ENCODE data around the gene TMCC1.
"Not testable (repeated sequence)": the region's sequence is repeated elsewhere in the genome, so short reads cannot be mapped to it uniquely, and the experiment has no call there.

Gene TMCC1

GRCh38 chr3:129893581-129894070, at the start of gene TMCC1:
TMCC1 (minus strand) TSS chr3:129893711.
- in situ Hi-C loops (cut with MboI; ENCODE audit: low sequenced_read_pairs) = no loop called here

- in situ Hi-C loops (cut with MboI; ENCODE audit: low sequenced_read_pairs) = loop anchor here (10.0 kb wide), 2 partner anchors 62 to 152 kb away; no protein-coding TSS in a partner anchor
Observed at GRCh38 chr3:129943020-129943419, 49.5 kb upstream of the TMCC1 start.

GRCh38 chr3:129942296-129942695, 48.8 kb upstream of the TMCC1 start:
- in situ Hi-C loops (cut with MboI; ENCODE audit: low sequenced_read_pairs) = loop anchor here (10.0 kb wide), 2 partner anchors 63 to 153 kb away; no protein-coding TSS in a partner anchor

- in situ Hi-C loops (cut with MboI; ENCODE audit: low sequenced_read_pairs) = loop anchor here (10.0 kb wide), 2 partner anchors 65 to 155 kb away; no protein-coding TSS in a partner anchor
Observed at GRCh38 chr3:129940086-129940485, 46.6 kb upstream of the TMCC1 start.

GRCh38 chr3:129938140-129938930, 44.8 kb upstream of the TMCC1 start:
- in situ Hi-C loops (cut with MboI; ENCODE audit: low sequenced_read_pairs) = loop anchor here (10.0 kb wide), 1 partner anchor 284 kb away; no protein-coding TSS in a partner anchor

- in situ Hi-C loops (cut with MboI; ENCODE audit: low sequenced_read_pairs) = loop anchor here (10.0 kb wide), 1 partner anchor 283 kb away; no protein-coding TSS in a partner anchor
Observed at GRCh38 chr3:129937717-129938116, 44.2 kb upstream of the TMCC1 start.

- in situ Hi-C loops (cut with MboI; ENCODE audit: low sequenced_read_pairs) = loop anchor here (10.0 kb wide), 1 partner anchor 282 kb away; no protein-coding TSS in a partner anchor
Observed at GRCh38 chr3:129936757-129937156, 43.2 kb upstream of the TMCC1 start.

- in situ Hi-C loops (cut with MboI; ENCODE audit: low sequenced_read_pairs) = loop anchor here (10.0 kb wide), 1 partner anchor 280 kb away; no protein-coding TSS in a partner anchor
Observed at GRCh38 chr3:129934234-129935123, 41.0 kb upstream of the TMCC1 start.

GRCh38 chr3:129933471-129933870, 40.0 kb upstream of the TMCC1 start:
- in situ Hi-C loops (cut with MboI; ENCODE audit: low sequenced_read_pairs) = loop anchor here (10.0 kb wide), 1 partner anchor 279 kb away; no protein-coding TSS in a partner anchor

- in situ Hi-C loops (cut with MboI; ENCODE audit: low sequenced_read_pairs) = no loop called here
Observed at GRCh38 chr3:129929383-129929782, 35.9 kb upstream of the TMCC1 start.

GRCh38 chr3:129927072-129927471, 33.6 kb upstream of the TMCC1 start:
- in situ Hi-C loops (cut with MboI; ENCODE audit: low sequenced_read_pairs) = no loop called here

GRCh38 chr3:129919806-129920205, 26.3 kb upstream of the TMCC1 start:
- in situ Hi-C loops (cut with MboI; ENCODE audit: low sequenced_read_pairs) = no loop called here

GRCh38 chr3:129919357-129919756, 25.8 kb upstream of the TMCC1 start:
- in situ Hi-C loops (cut with MboI; ENCODE audit: low sequenced_read_pairs) = no loop called here

GRCh38 chr3:129918461-129918860, 24.9 kb upstream of the TMCC1 start:
- in situ Hi-C loops (cut with MboI; ENCODE audit: low sequenced_read_pairs) = no loop called here

- in situ Hi-C loops (cut with MboI; ENCODE audit: low sequenced_read_pairs) = no loop called here
Observed at GRCh38 chr3:129917423-129918007, 24.0 kb upstream of the TMCC1 start.

GRCh38 chr3:129913618-129914017, 20.1 kb upstream of the TMCC1 start:
- in situ Hi-C loops (cut with MboI; ENCODE audit: low sequenced_read_pairs) = no loop called here

GRCh38 chr3:129911261-129911861, 17.9 kb upstream of the TMCC1 start:
- in situ Hi-C loops (cut with MboI; ENCODE audit: low sequenced_read_pairs) = no loop called here

- in situ Hi-C loops (cut with MboI; ENCODE audit: low sequenced_read_pairs) = not testable (repeated sequence)
Observed at GRCh38 chr3:129909235-129909634, 15.7 kb upstream of the TMCC1 start.

GRCh38 chr3:129908417-129908816, 14.9 kb upstream of the TMCC1 start:
- in situ Hi-C loops (cut with MboI; ENCODE audit: low sequenced_read_pairs) = no loop called here

- in situ Hi-C loops (cut with MboI; ENCODE audit: low sequenced_read_pairs) = not testable (repeated sequence)
Observed at GRCh38 chr3:129901272-129901671, 7.8 kb upstream of the TMCC1 start.
